GM21619 (cell line): ENCODE measurements around the gene TM4SF20.

Experiments
- ATAC-seq: cut with Tn5 transposase; IDR thresholded peaks from one replicate; pipeline ENCODE4 v1.9.1; 2021; ENCODE audit not compliant: unreplicated experiment

Gene TM4SF20

GRCh38 chr2:227323818-227324217 lies 55.3 kb downstream of the TM4SF20 start:
- ATAC-seq: no peak

DNA sequence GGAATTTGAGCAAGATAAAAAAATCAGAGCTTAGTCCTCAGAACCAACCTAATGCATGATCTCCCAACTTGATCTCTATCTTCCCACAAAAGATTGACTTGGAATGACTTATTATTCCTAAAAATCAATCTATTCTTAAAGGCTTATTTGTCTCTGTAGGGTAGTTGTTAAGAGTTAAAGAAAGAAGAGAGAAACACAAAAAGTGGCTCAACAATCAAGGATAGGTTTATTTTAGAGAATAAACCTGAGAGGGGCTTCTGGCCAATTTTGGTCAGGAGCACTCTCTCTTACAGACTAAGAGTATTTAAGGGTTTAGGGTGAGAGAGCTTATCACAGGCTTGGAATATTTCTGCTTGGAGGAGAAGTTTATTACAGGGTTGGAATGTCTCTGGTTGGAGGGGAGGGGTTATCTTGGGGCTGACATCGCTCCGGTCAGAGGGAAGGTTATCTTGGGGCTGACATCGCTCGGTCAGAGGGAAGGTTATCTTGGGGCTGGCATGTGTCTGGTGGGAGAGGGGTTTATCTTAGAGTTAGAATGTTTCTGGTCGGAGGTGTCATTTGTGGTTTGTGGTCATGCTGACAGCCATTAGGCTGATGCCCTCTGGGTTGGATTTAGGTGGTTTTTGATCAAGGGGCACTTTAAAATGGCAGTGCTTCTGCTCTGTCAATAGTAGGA lies 56.4 kb downstream of the TM4SF20 start:
- no peak for ATAC-seq

- no peak for ATAC-seq
Observed at GRCh38 chr2:227320305-227321094, 58.6 kb downstream of the TM4SF20 start.

DNA sequence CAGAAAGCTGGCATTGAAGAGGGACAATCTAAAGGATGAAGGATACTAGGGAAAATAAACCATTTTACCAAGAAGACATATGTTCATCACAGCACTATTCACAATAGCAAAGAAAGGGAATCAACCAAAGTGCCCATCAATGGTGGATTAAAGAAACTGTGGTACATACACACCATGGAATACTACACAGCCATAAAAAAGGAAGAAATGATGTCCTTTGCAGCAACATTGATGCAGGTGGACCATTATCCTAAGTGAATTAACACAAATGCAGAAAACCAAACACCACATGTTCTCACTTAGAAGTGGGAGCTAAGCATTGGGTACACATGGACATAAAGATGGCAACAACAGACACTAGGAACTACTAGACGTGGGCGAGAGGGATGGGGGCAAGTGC lies 61.3 kb downstream of the TM4SF20 start:
- ATAC-seq: no peak

- ATAC-seq: no peak
Observed at GRCh38 chr2:227313310-227313709, 65.8 kb downstream of the TM4SF20 start.

DNA sequence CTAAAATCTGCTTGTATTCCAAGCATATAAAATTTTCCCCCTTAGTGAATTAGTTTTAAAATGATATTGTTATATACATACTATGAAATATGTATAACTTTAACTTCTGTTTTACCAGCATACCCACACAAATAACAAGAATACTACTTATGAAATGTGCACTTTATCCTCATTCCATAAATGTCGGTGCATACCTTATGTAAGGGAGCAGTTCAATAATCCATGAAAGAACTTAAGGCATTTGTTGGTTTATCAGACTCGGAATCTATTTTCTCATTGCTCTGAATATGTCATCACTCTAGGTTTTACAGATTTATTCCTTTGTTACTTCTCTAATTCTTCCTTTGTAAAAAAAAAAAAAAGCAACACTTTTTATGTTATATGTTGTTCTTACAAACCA lies 66.5 kb downstream of the TM4SF20 start:
- ATAC-seq: no peak
